Keratinocyte (primary cell): ENCODE data around the gene TRIM67. TPM values are rescaled to one million over a fixed set of nuclear protein-coding genes. Genes with fewer than 3 reads are reported as not detected.

Experiments used
- DNase-seq: peaks from one replicate; pipeline ENCODE4 v3.0.0-alpha.2; 2011; ENCODE audit warnings: low read depth, missing footprints, low spot score
- FAIRE-seq: peaks from 2 replicates; lab custom pipeline; 2011; peaks lifted over from hg19 to GRCh38; lab: Jason Lieb, UNC
- H2AFZ ChIP-seq: 2 replicates; pipeline ENCODE4 v1.6.0; 2012; ENCODE audit warnings: low read length, control low read depth, inconsistent platforms; ENCODE audit not compliant: control insufficient read depth
- H3K27ac ChIP-seq: 2 replicates; pipeline ENCODE4 v1.5.1; 2011; ENCODE audit warnings: low read length; ENCODE audit not compliant: control insufficient read depth, insufficient read depth
- H3K27me3 ChIP-seq: 3 replicates; pipeline ENCODE4 v1.6.0; 2011; ENCODE audit warnings: low read length; ENCODE audit not compliant: control insufficient read depth, insufficient read depth; ENCODE audit errors: extremely low read depth
- H3K36me3 ChIP-seq, 2 experiments: 2 replicates in 1 of 2; 3 replicates in 1 of 2; pipeline ENCODE4 v1.5.1; 2011; ENCODE audit warnings: low read length in 2 of 2, mild to moderate bottlenecking in 1 of 2; ENCODE audit not compliant: control insufficient read depth in 2 of 2, insufficient read depth in 2 of 2; ENCODE audit errors: extremely low read depth in 1 of 2
- H3K4me1 ChIP-seq: 3 replicates; pipeline ENCODE4 v1.5.1; 2011; ENCODE audit warnings: low read length; ENCODE audit not compliant: control insufficient read depth, insufficient read depth; ENCODE audit errors: extremely low read depth
- H3K4me2 ChIP-seq: 3 replicates; pipeline ENCODE4 v1.6.0; 2011; ENCODE audit warnings: low read depth, low read length; ENCODE audit not compliant: control insufficient read depth, insufficient read depth; ENCODE audit errors: extremely low read depth
- H3K4me3 ChIP-seq, 3 experiments: fragments of 200-600 bp in 1 of 3; sonication (generic) in 1 of 3; 2 replicates in 2 of 3; 3 replicates in 1 of 3; pipeline ENCODE4 v1.5.1; 2011 to 2016; ENCODE audit warnings: low read length in 3 of 3, mild to moderate bottlenecking in 3 of 3, control low read depth in 2 of 3, inconsistent platforms in 1 of 3, low read depth in 1 of 3, mixed read lengths in 1 of 3, mixed run types in 1 of 3, moderate library complexity in 1 of 3; ENCODE audit not compliant: control insufficient read depth in 2 of 3, insufficient read depth in 2 of 3; ENCODE audit errors: extremely low read depth in 1 of 3
- H3K79me2 ChIP-seq: 2 replicates; pipeline ENCODE4 v1.6.0; 2012; ENCODE audit warnings: low read length; ENCODE audit not compliant: control insufficient read depth, insufficient read depth
- H3K9ac ChIP-seq: 3 replicates; pipeline ENCODE4 v1.6.0; 2011; ENCODE audit warnings: low read length; ENCODE audit not compliant: control insufficient read depth, insufficient read depth; ENCODE audit errors: extremely low read depth
- H3K9me1 ChIP-seq: 3 replicates; pipeline ENCODE4 v1.6.0; 2011; ENCODE audit warnings: low read length; ENCODE audit not compliant: control insufficient read depth, insufficient read depth; ENCODE audit errors: extremely low read depth
- H3K9me3 ChIP-seq: 2 replicates; pipeline ENCODE4 v1.5.1; 2012; ENCODE audit warnings: low read depth, low read length; ENCODE audit not compliant: control insufficient read depth
- H4K20me1 ChIP-seq: 3 replicates; pipeline ENCODE4 v1.6.0; 2011; ENCODE audit warnings: low read length; ENCODE audit not compliant: control insufficient read depth, insufficient read depth; ENCODE audit errors: extremely low read depth
- EZH2 ChIP-seq: IDR thresholded peaks from one replicate; pipeline ENCODE4 v1.6.1; 2012; ENCODE audit warnings: inconsistent platforms, mild to moderate bottlenecking, low read length, moderate library complexity
- dilution Hi-C: fragments of 300-500 bp; cut with MboI; formaldehyde crosslinking; loops from one replicate; pipeline ENCODE4 v1.7.0; 2020; ENCODE audit warnings: low sequenced_read_pairs; ENCODE audit not compliant: extremely low pct_ligation_motif_present
- polyA plus RNA-seq, 5 experiments: library from polyadenylated mRNA; depleted of rRNA in 3 of 5; stranded (reverse) in 3 of 5; stranded (forward) in 1 of 5; unstranded in 1 of 5; fragments of >200 nt; gene quantifications; 1 replicate in 1 of 5; 2 replicates in 3 of 5; 3 replicates in 1 of 5; pipeline versions ENCODE4 v1.2.1 to v1.2.3, GENCODE V29; 2011 to 2012; ENCODE audit warnings: missing spikeins in 2 of 5, low read depth in 1 of 5, low replicate concordance in 1 of 5
- TF ChIP-seq, protein P1 (sequence below), 3 experiments: IDR thresholded peaks in 1 of 3; conservative IDR thresholded peaks in 1 of 3; optimal IDR thresholded peaks in 1 of 3; 2 replicates in 2 of 3; 3 replicates in 1 of 3; pipeline versions ENCODE3 to v1.5.1; 2011; ENCODE audit warnings: low read length in 3 of 3, mild to moderate bottlenecking in 3 of 3, moderate library complexity in 2 of 3, control low read depth in 1 of 3, inconsistent platforms in 1 of 3; ENCODE audit not compliant: insufficient read depth in 2 of 3; ENCODE audit errors: extremely low read depth in 1 of 3

Gene TRIM67
- polyA plus RNA-seq, 1 donor (not counting 4 experiments of a cell fraction or from before 2014, with no cell fraction given): not detected

DNA sequence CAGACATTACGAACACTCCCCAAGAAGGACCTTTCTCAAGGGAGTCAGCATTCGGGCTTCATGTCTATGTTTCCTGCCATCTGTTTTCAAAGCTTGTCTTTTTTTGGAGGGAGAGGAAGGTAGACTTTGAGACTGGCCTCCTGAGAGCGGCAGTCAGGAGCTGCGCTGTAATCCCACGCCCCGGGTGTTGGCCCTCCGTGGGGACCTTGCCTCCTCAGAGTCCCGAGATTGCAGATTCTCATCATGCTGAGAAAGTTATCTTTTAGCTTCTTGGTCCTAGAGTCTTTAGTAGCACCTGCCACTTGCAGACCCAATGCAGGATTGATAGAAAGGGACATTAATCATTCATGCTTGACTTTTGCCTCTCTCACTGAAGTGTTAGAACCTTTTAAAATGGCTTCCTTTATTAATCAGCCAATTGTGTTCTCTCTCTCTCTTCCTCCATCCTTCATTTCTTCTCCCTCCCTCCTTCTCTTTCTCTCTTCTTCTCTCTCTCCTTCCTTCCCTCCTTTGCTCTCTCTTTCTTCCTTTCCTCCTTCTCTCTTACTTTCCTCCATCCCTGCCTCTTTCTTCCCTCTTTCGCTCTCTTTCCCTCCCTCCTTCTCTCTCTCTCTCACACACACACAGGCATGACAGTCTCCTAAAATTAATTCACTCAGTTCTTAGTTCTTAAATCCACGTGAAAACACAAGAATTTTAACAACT, 54.0 kb downstream of the TRIM67 start:
- Histone ChIP-seq H2AFZ (peak overlapping the region; percentile 34), H3K36me3 (no peaks in the 10 kb centered on the region), H3K4me1 (peaks cover 13% of the 10 kb centered on the region), H4K20me1 (no peaks in the 10 kb centered on the region), H3K4me2 (peak overlapping the region; percentile 3), H3K9ac (no peak overlapping the region), H3K27ac (no peak overlapping the region), H3K4me3 (no peak overlapping the region), H3K79me2 (no peaks in the 10 kb centered on the region), H3K9me3 (no peaks in the 10 kb centered on the region), H3K27me3 (no peaks in the 10 kb centered on the region), H3K9me1 (no peaks in the 10 kb centered on the region)
- TF ChIP-seq, protein P1, sequence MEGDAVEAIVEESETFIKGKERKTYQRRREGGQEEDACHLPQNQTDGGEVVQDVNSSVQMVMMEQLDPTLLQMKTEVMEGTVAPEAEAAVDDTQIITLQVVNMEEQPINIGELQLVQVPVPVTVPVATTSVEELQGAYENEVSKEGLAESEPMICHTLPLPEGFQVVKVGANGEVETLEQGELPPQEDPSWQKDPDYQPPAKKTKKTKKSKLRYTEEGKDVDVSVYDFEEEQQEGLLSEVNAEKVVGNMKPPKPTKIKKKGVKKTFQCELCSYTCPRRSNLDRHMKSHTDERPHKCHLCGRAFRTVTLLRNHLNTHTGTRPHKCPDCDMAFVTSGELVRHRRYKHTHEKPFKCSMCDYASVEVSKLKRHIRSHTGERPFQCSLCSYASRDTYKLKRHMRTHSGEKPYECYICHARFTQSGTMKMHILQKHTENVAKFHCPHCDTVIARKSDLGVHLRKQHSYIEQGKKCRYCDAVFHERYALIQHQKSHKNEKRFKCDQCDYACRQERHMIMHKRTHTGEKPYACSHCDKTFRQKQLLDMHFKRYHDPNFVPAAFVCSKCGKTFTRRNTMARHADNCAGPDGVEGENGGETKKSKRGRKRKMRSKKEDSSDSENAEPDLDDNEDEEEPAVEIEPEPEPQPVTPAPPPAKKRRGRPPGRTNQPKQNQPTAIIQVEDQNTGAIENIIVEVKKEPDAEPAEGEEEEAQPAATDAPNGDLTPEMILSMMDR (optimal IDR thresholded peaks at IDR 0.05 in 1 of 3, IDR thresholded peaks at IDR 0.05 in 1 of 3, conservative IDR thresholded peaks at IDR 0.05 in 1 of 3; ENCODE audit: extremely low read depth in 1 of 3, insufficient read depth in 2 of 3, low read length in 3 of 3): no peak
- no peak for TF ChIP-seq EZH2
- dilution Hi-C loops: no loop called here
- DNase-seq (no peak), FAIRE-seq (no peak)

DNA sequence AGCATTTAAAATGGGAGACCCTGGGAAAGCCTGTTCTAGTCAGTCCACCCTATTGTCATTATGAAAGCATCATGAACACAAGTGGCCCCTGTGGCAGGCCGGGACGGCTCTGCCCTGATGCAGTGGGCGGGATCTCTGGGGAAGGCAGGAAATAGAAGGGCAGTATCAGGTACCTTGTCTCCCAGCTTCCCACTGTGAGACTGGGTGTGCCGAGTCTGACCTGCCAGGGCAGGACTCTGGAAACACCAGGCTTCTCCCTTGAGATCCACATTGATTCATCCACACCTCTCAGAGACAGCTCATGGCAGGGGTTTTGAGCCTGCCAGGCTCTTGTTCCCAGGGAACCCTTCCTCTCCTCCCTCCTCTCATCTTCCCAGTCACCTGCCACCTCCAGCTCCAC, 54.6 kb downstream of the TRIM67 start:
- Histone ChIP-seq H3K79me2 (no peaks in the 10 kb centered on the region), H3K36me3 (no peaks in the 10 kb centered on the region), H3K4me1 (peaks cover 12% of the 10 kb centered on the region), H3K27me3 (no peaks in the 10 kb centered on the region), H3K27ac (no peak overlapping the region), H2AFZ (peak overlapping the region; percentile 34), H3K9me1 (no peaks in the 10 kb centered on the region), H4K20me1 (no peaks in the 10 kb centered on the region), H3K9me3 (no peaks in the 10 kb centered on the region), H3K9ac (no peak overlapping the region), H3K4me2 (peak overlapping the region; percentile 3), H3K4me3 (no peak overlapping the region)
- DNase-seq (peak; percentile 15), FAIRE-seq (peak; percentile 62)
- dilution Hi-C loops: no loop called here
- TF ChIP-seq, protein P1 (optimal IDR thresholded peaks at IDR 0.05 in 1 of 3, IDR thresholded peaks at IDR 0.05 in 1 of 3, conservative IDR thresholded peaks at IDR 0.05 in 1 of 3; ENCODE audit: extremely low read depth in 1 of 3, insufficient read depth in 2 of 3, low read length in 3 of 3): no peak
- TF ChIP-seq EZH2: no peak
